GM18907 (cell line): ENCODE results near the gene SLITRK1.

Experiments
- ATAC-seq: cut with Tn5 transposase; IDR thresholded peaks from one replicate; pipeline ENCODE4 v1.9.1; 2021; ENCODE audit warnings: mild to moderate bottlenecking, moderate library complexity; ENCODE audit not compliant: unreplicated experiment

SLITRK1 gene

GRCh38 chr13:83881917-83882605, at the start of gene SLITRK1:
TSS of gene SLITRK1 (minus strand) at chr13:83882474. CDS start at chr13:83881507, 967 bp downstream.
- ATAC-seq = no peak

GRCh38 chr13:83929157-83929556, 46.9 kb upstream of the SLITRK1 start:
- ATAC-seq = no peak

- no peak for ATAC-seq
Measured at GRCh38 chr13:83919775-83920174, 37.5 kb upstream of the SLITRK1 start.

- no peak for ATAC-seq
Measured at GRCh38 chr13:83914368-83914767, 32.1 kb upstream of the SLITRK1 start.

GRCh38 chr13:83907196-83907989, 25.1 kb upstream of the SLITRK1 start:
- ATAC-seq = no peak

GRCh38 chr13:83906240-83906820, 24.1 kb upstream of the SLITRK1 start:
- no peak for ATAC-seq

GRCh38 chr13:83905641-83906040, 23.4 kb upstream of the SLITRK1 start:
- no peak for ATAC-seq

- no peak for ATAC-seq
Measured at GRCh38 chr13:83895994-83896580, 13.8 kb upstream of the SLITRK1 start.

GRCh38 chr13:83890358-83890757, 8.1 kb upstream of the SLITRK1 start:
- no peak for ATAC-seq

GRCh38 chr13:83884141-83884540, 1.9 kb upstream of the SLITRK1 start:
- ATAC-seq = no peak

- ATAC-seq = no peak
Measured at GRCh38 chr13:83883061-83883523, 818 bp upstream of the SLITRK1 start.

GRCh38 chr13:83882606-83882959, 309 bp upstream of the SLITRK1 start:
- ATAC-seq = no peak

GRCh38 chr13:83881140-83881684, 1.1 kb downstream of the SLITRK1 start:
- no peak for ATAC-seq

GRCh38 chr13:83880275-83881139, 1.8 kb downstream of the SLITRK1 start:
- ATAC-seq = no peak

GRCh38 chr13:83879431-83880171, 2.7 kb downstream of the SLITRK1 start:
- no peak for ATAC-seq

- no peak for ATAC-seq
Measured at GRCh38 chr13:83878691-83879430, 3.4 kb downstream of the SLITRK1 start.

- no peak for ATAC-seq
Measured at GRCh38 chr13:83877651-83878355, 4.5 kb downstream of the SLITRK1 start.

GRCh38 chr13:83876546-83876945, 5.7 kb downstream of the SLITRK1 start:
- peak; percentile 85 for ATAC-seq
